Measurements from ENCODE around the gene IBA57. TPM values are rescaled to one million over a fixed set of nuclear protein-coding genes. Genes with fewer than 3 reads are reported as not detected.

Gene IBA57
- polyA plus RNA-seq, 1 donor (not counting 4 experiments of a cell fraction or from before 2014, with no cell fraction given): 1.5 TPM

DNA sequence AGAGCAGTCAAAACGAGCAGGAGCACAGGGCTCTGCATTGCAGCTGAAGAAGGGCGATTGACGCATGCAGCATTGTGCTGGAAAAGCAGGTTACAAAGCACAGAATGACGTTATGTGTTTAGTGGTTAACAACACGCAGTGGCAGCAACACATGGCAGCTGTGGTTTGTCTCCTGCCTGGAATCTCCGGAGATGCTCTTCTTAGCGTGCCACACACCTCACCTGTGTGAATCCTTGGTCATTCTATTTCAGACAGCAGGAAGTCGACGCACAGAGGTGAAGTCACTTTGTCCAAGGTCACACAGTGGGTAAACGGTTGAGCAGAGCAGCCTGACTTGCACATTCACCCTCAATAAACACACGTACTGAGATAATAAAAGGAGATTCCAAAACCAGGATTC is 56.9 kb downstream of the IBA57 start:
- FAIRE-seq (no peak), DNase-seq (ENCODE audit: low read depth, low spot score) (no peak)
- H3K9me3 ChIP-seq (ENCODE audit: control insufficient read depth, low read depth, low read length): peaks cover 2% of the 10 kb centered on the region
- H3K79me2 ChIP-seq (ENCODE audit: control insufficient read depth, insufficient read depth, low read length): no peaks in the 10 kb centered on the region
- H3K27me3 ChIP-seq (ENCODE audit: control insufficient read depth, extremely low read depth, insufficient read depth, low read length): no peaks in the 10 kb centered on the region
- no peak for TF ChIP-seq EZH2 (IDR thresholded peaks at IDR 0.05; ENCODE audit: low read length)
- TF ChIP-seq, protein P1, sequence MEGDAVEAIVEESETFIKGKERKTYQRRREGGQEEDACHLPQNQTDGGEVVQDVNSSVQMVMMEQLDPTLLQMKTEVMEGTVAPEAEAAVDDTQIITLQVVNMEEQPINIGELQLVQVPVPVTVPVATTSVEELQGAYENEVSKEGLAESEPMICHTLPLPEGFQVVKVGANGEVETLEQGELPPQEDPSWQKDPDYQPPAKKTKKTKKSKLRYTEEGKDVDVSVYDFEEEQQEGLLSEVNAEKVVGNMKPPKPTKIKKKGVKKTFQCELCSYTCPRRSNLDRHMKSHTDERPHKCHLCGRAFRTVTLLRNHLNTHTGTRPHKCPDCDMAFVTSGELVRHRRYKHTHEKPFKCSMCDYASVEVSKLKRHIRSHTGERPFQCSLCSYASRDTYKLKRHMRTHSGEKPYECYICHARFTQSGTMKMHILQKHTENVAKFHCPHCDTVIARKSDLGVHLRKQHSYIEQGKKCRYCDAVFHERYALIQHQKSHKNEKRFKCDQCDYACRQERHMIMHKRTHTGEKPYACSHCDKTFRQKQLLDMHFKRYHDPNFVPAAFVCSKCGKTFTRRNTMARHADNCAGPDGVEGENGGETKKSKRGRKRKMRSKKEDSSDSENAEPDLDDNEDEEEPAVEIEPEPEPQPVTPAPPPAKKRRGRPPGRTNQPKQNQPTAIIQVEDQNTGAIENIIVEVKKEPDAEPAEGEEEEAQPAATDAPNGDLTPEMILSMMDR (optimal IDR thresholded peaks at IDR 0.05 in 1 of 3, IDR thresholded peaks at IDR 0.05 in 1 of 3, conservative IDR thresholded peaks at IDR 0.05 in 1 of 3; ENCODE audit: extremely low read depth in 1 of 3, insufficient read depth in 2 of 3, low read length in 3 of 3): no peak
- dilution Hi-C loops (cut with MboI; ENCODE audit: extremely low pct_ligation_motif_present, low sequenced_read_pairs): no loop called here
- H3K4me2 ChIP-seq (ENCODE audit: control insufficient read depth, extremely low read depth, insufficient read depth, low read depth, low read length): no peak overlapping the region
- H4K20me1 ChIP-seq (ENCODE audit: control insufficient read depth, extremely low read depth, insufficient read depth, low read length): no peaks in the 10 kb centered on the region
- no peak overlapping the region for H3K27ac ChIP-seq (ENCODE audit: control insufficient read depth, insufficient read depth, low read length)
- no peak overlapping the region for H3K9ac ChIP-seq (ENCODE audit: control insufficient read depth, extremely low read depth, insufficient read depth, low read length)
- no peak overlapping the region for H3K4me3 ChIP-seq (ENCODE audit: control insufficient read depth in 2 of 3, extremely low read depth in 1 of 3, insufficient read depth in 2 of 3, low read depth in 1 of 3, low read length in 3 of 3)
- no peaks in the 10 kb centered on the region for H3K9me1 ChIP-seq (ENCODE audit: control insufficient read depth, extremely low read depth, insufficient read depth, low read length)
- peaks cover 7 to 11% of the 10 kb centered on the region in 2 experiments for H3K36me3 ChIP-seq (ENCODE audit: control insufficient read depth in 2 of 2, extremely low read depth in 1 of 2, insufficient read depth in 2 of 2, low read length in 2 of 2)
- no peaks in the 10 kb centered on the region for H3K4me1 ChIP-seq (ENCODE audit: control insufficient read depth, extremely low read depth, insufficient read depth, low read length)
- no peak overlapping the region for H2AFZ ChIP-seq (ENCODE audit: control insufficient read depth, low read length)

DNA sequence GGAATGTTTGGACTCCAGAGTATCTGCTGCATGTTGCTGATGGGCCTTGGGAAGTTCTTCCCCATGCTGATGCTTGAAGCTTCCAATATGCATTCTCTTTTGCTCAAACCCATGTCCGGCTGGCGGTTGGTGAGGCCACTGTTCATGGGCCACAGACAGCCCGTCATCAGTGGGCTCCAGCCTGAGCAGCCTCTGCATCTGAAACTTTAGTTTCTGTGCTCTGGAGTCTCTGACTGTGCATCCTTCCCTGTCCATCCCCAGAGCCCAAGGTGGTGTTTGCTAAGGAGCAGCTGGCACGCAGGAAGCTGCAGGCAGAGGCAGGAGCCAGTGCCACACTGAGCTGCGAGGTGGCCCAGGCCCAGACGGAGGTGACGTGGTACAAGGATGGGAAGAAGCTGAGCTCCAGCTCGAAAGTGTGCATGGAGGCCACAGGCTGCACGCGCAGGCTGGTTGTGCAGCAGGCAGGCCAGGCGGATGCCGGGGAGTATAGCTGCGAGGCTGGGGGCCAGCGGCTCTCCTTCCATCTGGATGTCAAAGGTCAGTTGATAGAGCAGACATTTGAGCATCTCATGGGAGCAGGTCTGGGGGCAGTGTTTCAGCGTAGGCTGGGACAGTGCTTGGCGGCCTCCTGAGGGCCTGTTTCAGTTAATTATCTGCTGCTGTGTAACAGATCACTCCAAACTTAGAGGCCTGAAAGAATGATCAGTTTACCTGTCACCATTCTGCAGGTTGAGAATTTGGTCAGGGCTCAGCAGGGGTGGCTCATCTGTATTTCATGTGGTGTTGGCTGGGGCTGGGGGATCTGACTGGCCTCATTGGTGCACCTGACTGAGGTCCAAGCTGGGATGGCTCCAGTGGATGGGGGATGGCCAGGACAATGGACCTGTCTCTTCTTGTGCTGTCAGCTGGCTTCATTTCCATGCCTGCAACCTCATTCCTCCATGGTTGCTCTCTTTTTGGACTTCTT is 58.9 kb downstream of the IBA57 start:
- no peak overlapping the region for H3K4me2 ChIP-seq (ENCODE audit: control insufficient read depth, extremely low read depth, insufficient read depth, low read depth, low read length)
- H3K79me2 ChIP-seq (ENCODE audit: control insufficient read depth, insufficient read depth, low read length): no peaks in the 10 kb centered on the region
- H3K27me3 ChIP-seq (ENCODE audit: control insufficient read depth, extremely low read depth, insufficient read depth, low read length): no peaks in the 10 kb centered on the region
- no peak overlapping the region for H3K4me3 ChIP-seq (ENCODE audit: control insufficient read depth in 2 of 3, extremely low read depth in 1 of 3, insufficient read depth in 2 of 3, low read depth in 1 of 3, low read length in 3 of 3)
- H3K27ac ChIP-seq (ENCODE audit: control insufficient read depth, insufficient read depth, low read length): no peak overlapping the region
- FAIRE-seq (no peak), DNase-seq (ENCODE audit: low read depth, low spot score) (no peak)
- H3K36me3 ChIP-seq (ENCODE audit: control insufficient read depth in 2 of 2, extremely low read depth in 1 of 2, insufficient read depth in 2 of 2, low read length in 2 of 2): peaks cover 7 to 11% of the 10 kb centered on the region in 2 experiments
- H4K20me1 ChIP-seq (ENCODE audit: control insufficient read depth, extremely low read depth, insufficient read depth, low read length): no peaks in the 10 kb centered on the region
- H3K4me1 ChIP-seq (ENCODE audit: control insufficient read depth, extremely low read depth, insufficient read depth, low read length): peaks cover 11% of the 10 kb centered on the region
- peaks cover 2% of the 10 kb centered on the region for H3K9me3 ChIP-seq (ENCODE audit: control insufficient read depth, low read depth, low read length)
- no peak for TF ChIP-seq EZH2 (IDR thresholded peaks at IDR 0.05; ENCODE audit: low read length)
- TF ChIP-seq, protein P1 (optimal IDR thresholded peaks at IDR 0.05 in 1 of 3, IDR thresholded peaks at IDR 0.05 in 1 of 3, conservative IDR thresholded peaks at IDR 0.05 in 1 of 3; ENCODE audit: extremely low read depth in 1 of 3, insufficient read depth in 2 of 3, low read length in 3 of 3): no peak
- H2AFZ ChIP-seq (ENCODE audit: control insufficient read depth, low read length): no peak overlapping the region
- dilution Hi-C loops (cut with MboI; ENCODE audit: extremely low pct_ligation_motif_present, low sequenced_read_pairs): no loop called here
- H3K9ac ChIP-seq (ENCODE audit: control insufficient read depth, extremely low read depth, insufficient read depth, low read length): no peak overlapping the region
- H3K9me1 ChIP-seq (ENCODE audit: control insufficient read depth, extremely low read depth, insufficient read depth, low read length): no peaks in the 10 kb centered on the region

Measured in keratinocyte (primary cell).